ENCODE results near the gene TRMT61B.
A peak's percentile ranks its signal among the peaks of the same experiment; 100 is the strongest.

The TRMT61B gene

GRCh38 chr2:28855193-28855592, 14.9 kb downstream of the TRMT61B start:
- DNase-seq = no peak

DNA sequence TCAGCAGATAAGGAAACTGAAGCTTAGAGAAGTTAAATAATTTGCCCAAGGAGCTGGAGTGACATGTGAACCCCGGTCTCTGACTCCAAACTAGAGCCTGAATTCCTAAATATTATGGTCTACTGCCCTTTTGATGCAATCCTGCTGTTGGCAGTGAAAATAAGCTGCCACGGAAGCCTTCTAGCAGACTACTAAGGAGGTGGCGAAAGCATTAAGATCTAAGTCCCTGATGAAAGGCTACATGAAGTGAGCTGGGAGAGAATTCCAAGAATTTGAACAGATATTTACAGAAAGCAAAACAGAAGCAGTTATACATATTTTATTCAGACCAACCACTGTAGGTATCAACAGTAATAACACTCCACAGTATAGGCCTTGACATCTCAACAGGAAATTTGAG, 28.1 kb downstream of the TRMT61B start:
- DNase-seq = no peak

- no peak for DNase-seq
Measured at GRCh38 chr2:28838971-28839370, 31.1 kb downstream of the TRMT61B start.

DNA sequence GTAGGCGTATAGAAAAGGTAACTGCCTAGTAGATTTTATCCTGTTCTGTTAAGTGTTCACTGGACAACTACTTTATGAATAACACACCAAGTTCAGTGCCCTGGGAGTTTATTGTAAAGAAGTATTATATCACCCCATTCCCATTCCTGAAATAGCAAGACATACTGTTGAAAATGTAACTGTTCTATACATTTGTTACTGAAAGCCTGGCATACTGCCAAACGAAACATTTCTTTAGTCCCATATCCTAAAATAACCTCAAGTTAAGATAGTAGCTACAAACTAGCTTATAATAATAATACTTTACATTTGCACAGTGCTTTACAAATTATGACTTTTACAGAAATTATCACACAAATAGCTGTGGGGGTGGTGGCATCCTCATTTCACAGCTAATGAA, 34.3 kb downstream of the TRMT61B start:
- no peak for DNase-seq

- no peak for DNase-seq
Measured at GRCh38 chr2:28833740-28834470, 36.2 kb downstream of the TRMT61B start.

GRCh38 chr2:28828382-28828781, 41.7 kb downstream of the TRMT61B start:
- DNase-seq = no peak

- DNase-seq = no peak
Measured at GRCh38 chr2:28824870-28825269, 45.2 kb downstream of the TRMT61B start.

- no peak for DNase-seq
Measured at GRCh38 chr2:28824207-28824606, 45.9 kb downstream of the TRMT61B start.

DNA sequence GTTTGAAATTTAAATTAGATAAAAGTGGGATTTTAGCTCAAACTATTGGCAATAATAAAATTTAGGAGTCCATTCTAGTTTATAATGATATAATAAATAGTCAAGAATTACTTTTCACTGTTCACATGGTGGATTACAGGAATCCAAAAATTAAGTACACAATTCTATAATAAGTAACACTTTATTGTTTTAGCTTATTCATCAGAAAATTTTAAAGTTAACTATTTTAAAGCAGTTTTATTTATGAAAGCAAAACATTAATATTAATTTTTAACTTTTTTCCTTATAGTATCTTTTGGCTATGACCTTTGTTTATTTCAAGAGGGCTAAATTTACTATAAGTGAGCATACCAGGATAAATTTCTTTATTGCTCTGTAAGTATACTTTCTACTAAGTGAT, 48.1 kb downstream of the TRMT61B start:
- no peak for DNase-seq

DNA sequence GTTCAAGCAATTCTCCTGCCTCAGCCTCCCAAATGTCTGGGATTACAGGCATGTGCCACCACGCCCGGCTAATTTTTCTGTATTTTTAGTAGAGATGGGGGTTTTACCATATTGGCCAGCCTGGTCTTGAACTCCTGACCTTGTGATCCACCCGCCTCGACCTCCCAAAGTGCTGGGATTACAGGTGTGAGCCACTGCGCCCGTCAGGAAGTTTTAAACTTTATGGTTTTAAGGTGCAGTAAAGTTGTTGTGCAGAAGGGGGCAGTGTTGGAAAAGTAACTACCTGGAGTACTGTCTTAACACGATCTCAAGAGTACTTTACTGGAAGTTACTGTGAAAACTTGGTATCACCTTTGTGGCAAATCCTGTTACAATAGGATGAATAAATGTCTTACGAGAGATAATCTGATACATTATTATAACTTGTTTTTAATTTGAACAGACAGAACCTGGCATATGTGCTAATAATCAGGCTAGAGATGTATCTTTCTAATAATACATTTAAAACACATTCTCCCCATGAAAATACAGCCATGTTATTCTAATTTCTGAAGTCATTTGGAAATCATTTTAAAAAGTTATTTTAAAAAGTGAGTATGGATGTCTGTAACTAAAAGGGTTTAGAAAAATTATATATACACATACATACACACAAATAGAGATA, 48.7 kb downstream of the TRMT61B start:
- DNase-seq = no peak

DNA sequence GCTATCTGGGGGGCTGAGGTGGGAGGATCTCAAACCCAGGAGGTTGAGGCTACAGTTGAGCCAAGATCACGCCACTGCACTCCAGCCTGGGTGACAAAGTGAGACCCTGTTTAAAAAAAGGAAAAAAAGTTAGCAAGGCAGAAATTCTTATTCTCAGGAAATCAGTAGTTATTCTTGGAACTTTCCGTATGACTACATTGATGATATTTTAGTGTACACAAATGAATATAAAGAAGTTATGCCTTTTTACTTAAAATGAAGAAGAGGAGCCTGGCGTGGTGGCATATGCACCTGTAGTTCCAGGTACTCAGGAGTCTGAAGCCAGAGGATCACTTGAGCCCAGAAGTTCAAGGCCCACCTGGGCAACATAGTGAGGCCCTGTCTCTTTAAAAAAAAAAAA, 52.1 kb downstream of the TRMT61B start:
- DNase-seq = no peak

- DNase-seq = peak; percentile 66
Measured at GRCh38 chr2:28810384-28811285, 59.5 kb downstream of the TRMT61B start, which contains the start of gene SPDYA. Gene SPDYA (plus strand): TSS chr2:28810834. CDS start chr2:28816015, 5,181 bp downstream.

DNA sequence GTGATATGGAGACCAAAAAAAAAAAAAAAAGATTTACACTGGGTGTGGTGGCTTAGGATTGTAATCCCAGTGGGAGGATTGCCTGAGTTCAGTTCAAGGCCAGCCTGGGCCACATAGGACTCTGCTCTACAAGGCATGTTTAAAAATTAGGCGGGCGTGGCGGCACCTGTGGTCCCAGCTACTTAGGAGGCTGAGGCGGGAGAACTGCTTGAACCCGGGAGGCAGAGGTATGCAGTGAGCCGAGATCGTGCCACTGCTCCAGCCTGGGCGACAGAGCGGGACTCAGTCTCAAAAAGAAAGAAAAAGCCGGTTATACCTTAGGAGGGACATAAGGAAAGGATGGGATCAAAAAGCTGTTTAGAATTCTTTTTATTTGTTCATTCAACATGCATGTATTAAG, 60.2 kb downstream of the TRMT61B start:
- no peak for DNase-seq

DNA sequence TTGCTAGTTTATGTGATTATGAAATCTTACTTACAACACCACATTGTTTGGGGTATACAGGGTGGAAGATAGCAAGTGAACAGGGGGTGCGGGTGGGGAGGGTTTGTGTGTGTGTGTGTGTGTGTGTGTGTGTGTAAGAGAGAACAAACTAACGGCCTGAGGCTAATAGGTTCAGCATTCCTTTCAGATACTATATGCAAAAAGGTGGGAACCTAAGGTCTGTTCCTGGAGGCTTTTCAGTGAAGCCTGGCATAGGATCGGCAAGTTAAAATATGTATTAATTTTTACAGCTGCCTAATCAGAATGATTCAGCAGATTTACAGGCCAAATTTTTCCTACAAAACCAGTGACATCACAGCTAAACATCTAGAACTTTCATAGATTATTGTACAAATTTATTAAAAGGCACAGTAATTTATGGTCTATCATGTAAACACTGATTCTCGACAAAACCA, 67.1 kb downstream of the TRMT61B start:
- no peak for DNase-seq

GRCh38 chr2:28801726-28802125, 68.4 kb downstream of the TRMT61B start:
- no peak for DNase-seq

All from NCI-H2029 (cell line).